Stomach (tissue), 9 donors: ENCODE data around the gene NUCKS1. TPM values are rescaled to one million over a fixed set of nuclear protein-coding genes. Genes with fewer than 3 reads are reported as not detected.

Experiments used
- DNase-seq, 2 donors: peaks; one replicate each; pipeline versions ENCODE4 v3.0.0 to v3.0.0-alpha.2; 2013 to 2019
- H3K27ac ChIP-seq, 5 donors: fragments of 200-600 bp in 4 of 5; sonication (generic) in 4 of 5; one replicate each; pipeline ENCODE4 v1.5.1; 2013 to 2019; ENCODE audit warnings: mild to moderate bottlenecking in 1 of 5, moderate library complexity in 1 of 5
- H3K27me3 ChIP-seq, 3 donors: fragments of 200-600 bp; sonication (generic); one replicate each; pipeline ENCODE4 v1.5.1; 2017 to 2019; ENCODE audit warnings: mixed run types in 1 of 3
- H3K36me3 ChIP-seq, 4 donors: fragments of 200-600 bp; sonication (generic); 1 replicate in 3 of 4; 2 replicates in 1 of 4; pipeline ENCODE4 v1.5.1; 2016 to 2019
- H3K4me1 ChIP-seq, 4 donors: fragments of 200-600 bp; sonication (generic); one replicate each; pipeline ENCODE4 v1.5.1; 2016 to 2019
- H3K4me3 ChIP-seq, 4 donors: fragments of 200-600 bp; sonication (generic) in 3 of 4; one replicate each; pipeline ENCODE4 v1.5.1; 2016 to 2019; ENCODE audit warnings: mild to moderate bottlenecking in 1 of 4
- H3K9me3 ChIP-seq, 4 donors: fragments of 200-600 bp; sonication (generic); one replicate each; pipeline ENCODE4 v1.5.1; 2016 to 2019
- CTCF ChIP-seq, 7 experiments: fragments of 450-650 bp in 4 of 7; fragments of 200-600 bp in 3 of 7; sonication (generic) in 3 of 7; IDR thresholded peaks; one replicate each; pipeline ENCODE4 v1.5.1; 2016 to 2019; ENCODE audit warnings: antibody characterized with exemption in 7 of 7, control low read depth in 2 of 7, mild to moderate bottlenecking in 1 of 7
- EP300 ChIP-seq: sonication (generic); formaldehyde crosslinking; IDR thresholded peaks from one replicate; pipeline ENCODE4 v1.6.1; 2017; ENCODE audit warnings: antibody characterized with exemption
- POLR2A ChIP-seq, 4 donors: fragments of 450-650 bp; IDR thresholded peaks; one replicate each; pipeline ENCODE4 v1.6.1; 2016; ENCODE audit warnings: antibody characterized with exemption in 4 of 4, control low read depth in 2 of 4, mild to moderate bottlenecking in 1 of 4, moderate library complexity in 1 of 4
- POLR2AphosphoS5 ChIP-seq, 3 donors: sonication (generic); formaldehyde crosslinking; IDR thresholded peaks; one replicate each; pipeline ENCODE4 v1.6.1; 2016; ENCODE audit warnings: antibody characterized with exemption in 3 of 3
- WGBS, 5 donors: extraction: QIAGEN DNeasy Blood & Tissue Kit in 3 of 5; methylation state at CpG; one replicate each; pipeline versions ENCODE4 v1.1.5 to v1.1.7; 2013 to 2018; 5-methylcytosine and 5-hydroxymethylcytosine counted together
- intact Hi-C: fragments of 100-400 bp; cut with DNase I; formaldehyde crosslinking; loops from one replicate; pipeline ENCODE4 v1.15.1; 2023; ENCODE audit warnings: low total_unique reads
- polyA plus RNA-seq, 3 donors: library from polyadenylated mRNA; stranded (reverse); fragments of 200-250 nt; gene quantifications; one replicate each; pipeline ENCODE4 v1.2.3, GENCODE V29; 2013
- total RNA-seq, 5 donors: library from RNA; depleted of rRNA; stranded (reverse); fragments of >200 nt; gene quantifications; one replicate each; pipeline versions ENCODE4 v1.1.0 to v1.2.3, GENCODE V29; 2014 to 2016
- donor health status: healthy with polysubstance abuse.
- donor health status: Bipolar disorder and iron deficiency.
- donor health status: healthy.

NUCKS1 gene
- total and polyA plus RNA-seq, 8 donors: 28.0 to 330 (median 44.0) TPM

GRCh38 chr1:205769641-205770365 lies 19.8 kb upstream of the NUCKS1 start:
- intact Hi-C loops: no loop called here
- H3K27me3 ChIP-seq: no peaks in the 10 kb centered on the region
- H3K36me3 ChIP-seq: peaks cover 0 to 16% (median 13%) of the 10 kb centered on the region in 4 donors
- no peak overlapping the region for H3K27ac ChIP-seq
- 70 to 83% (median 77%) methylated on average over 8 of the region's 8 CpGs for WGBS, 5 donors
- peaks cover 10 to 25% (median 11%) of the 10 kb centered on the region in 4 donors for H3K4me1 ChIP-seq
- no peaks in the 10 kb centered on the region for H3K9me3 ChIP-seq
- TF ChIP-seq POLR2AphosphoS5 (IDR thresholded peaks at IDR 0.05) (no peak), POLR2A (IDR thresholded peaks at IDR 0.05) (no peak), EP300 (no peak), CTCF (IDR thresholded peaks at IDR 0.05) (no peak)
- DNase-seq: no peak
- no peak overlapping the region for H3K4me3 ChIP-seq

GRCh38 chr1:205767248-205767647 lies 17.3 kb upstream of the NUCKS1 start:
- H3K4me1 ChIP-seq: peaks cover 0 to 9% (median 0%) of the 10 kb centered on the region in 4 donors
- H3K27me3 ChIP-seq: no peaks in the 10 kb centered on the region
- intact Hi-C loops: no loop called here
- WGBS, 5 donors: 67 to 80% (median 74%) methylated on average over 3 of the region's 3 CpGs
- no peak overlapping the region for H3K4me3 ChIP-seq
- DNase-seq: no peak
- no peaks in the 10 kb centered on the region for H3K9me3 ChIP-seq
- TF ChIP-seq POLR2AphosphoS5 (IDR thresholded peaks at IDR 0.05): no peak
- TF ChIP-seq CTCF (IDR thresholded peaks at IDR 0.05): no peak
- TF ChIP-seq EP300: no peak
- no peak for TF ChIP-seq POLR2A (IDR thresholded peaks at IDR 0.05)
- peaks cover 0 to 16% (median 13%) of the 10 kb centered on the region in 4 donors for H3K36me3 ChIP-seq
- no peak overlapping the region for H3K27ac ChIP-seq

GRCh38 chr1:205766570-205766969 lies 16.6 kb upstream of the NUCKS1 start:
- H3K9me3 ChIP-seq: no peaks in the 10 kb centered on the region
- WGBS, 5 donors: 70 to 96% (median 93%) methylated on average over 3 of the region's 3 CpGs
- DNase-seq: no peak
- peaks cover 0 to 9% (median 0%) of the 10 kb centered on the region in 4 donors for H3K4me1 ChIP-seq
- H3K27ac ChIP-seq: no peak overlapping the region
- H3K36me3 ChIP-seq: peaks cover 0 to 16% (median 13%) of the 10 kb centered on the region in 4 donors
- TF ChIP-seq EP300 (no peak), CTCF (IDR thresholded peaks at IDR 0.05) (no peak), POLR2A (IDR thresholded peaks at IDR 0.05) (no peak), POLR2AphosphoS5 (IDR thresholded peaks at IDR 0.05) (no peak)
- H3K27me3 ChIP-seq: no peaks in the 10 kb centered on the region
- H3K4me3 ChIP-seq: no peak overlapping the region
- intact Hi-C loops: no loop called here

- DNase-seq: no peak
- WGBS, 5 donors: 67 to 72% (median 71%) methylated on average over 5 of the region's 5 CpGs
Measured at GRCh38 chr1:205766038-205766437, 16.1 kb upstream of the NUCKS1 start.

More at GRCh38 chr1:205766038-205766437, 16.1 kb upstream of the NUCKS1 start:
- Histone ChIP-seq H3K27ac (no peak overlapping the region), H3K36me3 (peaks cover 0 to 16% (median 13%) of the 10 kb centered on the region in 4 donors), H3K4me3 (no peak overlapping the region), H3K27me3 (no peaks in the 10 kb centered on the region), H3K4me1 (peaks cover 0 to 9% (median 0%) of the 10 kb centered on the region in 4 donors), H3K9me3 (no peaks in the 10 kb centered on the region)
- intact Hi-C loops: no loop called here
- no peak for TF ChIP-seq POLR2AphosphoS5 (IDR thresholded peaks at IDR 0.05)
- no peak for TF ChIP-seq EP300
- TF ChIP-seq CTCF (IDR thresholded peaks at IDR 0.05): no peak
- no peak for TF ChIP-seq POLR2A (IDR thresholded peaks at IDR 0.05)
